Nephron progenitor cell (in vitro differentiated cells): ENCODE measurements around the gene RBBP7.

Experiments used
- DNase-seq: peaks from one replicate; pipeline ENCODE4 v3.0.0; 2021
- H3K27ac Mint-ChIP-seq: 2 replicates; pipeline ENCODE4 v1.8.0; 2021; ENCODE audit warnings: mild to moderate bottlenecking, moderate library complexity, mixed read lengths
- H3K27me3 Mint-ChIP-seq: 2 replicates; pipeline ENCODE4 v1.8.0; 2021; ENCODE audit warnings: mild to moderate bottlenecking, low read depth, mixed read lengths; ENCODE audit not compliant: poor library complexity
- H3K36me3 Mint-ChIP-seq: 2 replicates; pipeline ENCODE4 v1.8.0; 2021; ENCODE audit warnings: low read depth, mixed read lengths
- H3K4me1 Mint-ChIP-seq: 2 replicates; pipeline ENCODE4 v1.8.0; 2021; ENCODE audit warnings: mixed read lengths
- H3K4me3 Mint-ChIP-seq: 2 replicates; pipeline ENCODE4 v1.8.0; 2021; ENCODE audit warnings: mild to moderate bottlenecking, moderate library complexity, mixed read lengths
- H3K9me3 Mint-ChIP-seq: 2 replicates; pipeline ENCODE4 v1.8.0; 2021; ENCODE audit warnings: mild to moderate bottlenecking, moderate library complexity, mixed read lengths
- TF ChIP-seq, protein P1 (sequence below): fragments of 200-600 bp; sonication (generic); IDR thresholded peaks from 2 replicates; pipeline ENCODE4 v1.5.0; 2021; ENCODE audit warnings: antibody characterized with exemption

The RBBP7 gene

DNA sequence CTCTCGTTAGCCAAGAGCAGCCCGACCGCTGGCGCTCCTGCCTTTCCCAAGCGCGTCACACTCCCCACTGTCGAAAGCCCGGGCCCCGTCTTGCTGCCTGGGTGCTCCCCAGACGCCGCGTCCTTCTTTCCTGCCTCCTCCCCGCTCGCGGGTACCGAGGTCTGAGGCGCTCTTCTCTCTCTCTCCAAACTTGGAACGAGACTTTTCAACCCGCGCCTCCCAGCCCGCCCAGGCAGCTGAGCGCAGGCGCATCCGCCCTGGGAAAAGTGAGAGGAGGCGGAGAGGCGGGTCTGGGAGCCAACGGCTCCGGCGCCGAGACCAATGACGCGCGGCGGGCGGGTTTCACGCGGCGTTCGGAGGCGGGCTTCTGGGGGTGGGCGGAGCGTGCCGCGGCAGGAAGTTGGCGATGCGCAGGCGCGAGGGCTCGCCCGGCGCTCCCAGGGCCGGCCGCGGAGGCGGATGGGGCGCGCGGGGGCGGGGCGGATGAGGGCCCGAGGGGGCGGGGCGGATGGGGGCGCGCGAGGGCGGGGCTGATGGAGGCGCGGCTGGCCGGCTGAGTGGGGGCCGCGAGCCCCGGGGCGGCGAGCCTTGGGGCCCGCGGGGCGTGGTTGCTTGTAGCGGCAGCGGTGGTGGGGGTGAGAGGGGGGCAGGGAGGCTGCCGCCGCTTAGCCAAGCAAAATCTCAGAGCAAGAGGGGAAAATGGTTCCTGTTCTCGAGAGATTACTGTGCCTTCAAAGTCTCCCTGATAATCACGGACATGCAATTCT lies at the start of gene RBBP7:
RBBP7 (minus strand) TSS at position 268 of the 767 bp plus-strand sequence. CDS start 309 bp downstream, outside the sequence.
- peaks cover 34% of the 10 kb centered on the region for H3K36me3 Mint-ChIP-seq
- H3K9me3 Mint-ChIP-seq: no peaks in the 10 kb centered on the region
- H3K27me3 Mint-ChIP-seq: no peaks in the 10 kb centered on the region
- H3K4me3 Mint-ChIP-seq: peak within 1 kb of the TSS; percentile 99
- TF ChIP-seq, protein P1, sequence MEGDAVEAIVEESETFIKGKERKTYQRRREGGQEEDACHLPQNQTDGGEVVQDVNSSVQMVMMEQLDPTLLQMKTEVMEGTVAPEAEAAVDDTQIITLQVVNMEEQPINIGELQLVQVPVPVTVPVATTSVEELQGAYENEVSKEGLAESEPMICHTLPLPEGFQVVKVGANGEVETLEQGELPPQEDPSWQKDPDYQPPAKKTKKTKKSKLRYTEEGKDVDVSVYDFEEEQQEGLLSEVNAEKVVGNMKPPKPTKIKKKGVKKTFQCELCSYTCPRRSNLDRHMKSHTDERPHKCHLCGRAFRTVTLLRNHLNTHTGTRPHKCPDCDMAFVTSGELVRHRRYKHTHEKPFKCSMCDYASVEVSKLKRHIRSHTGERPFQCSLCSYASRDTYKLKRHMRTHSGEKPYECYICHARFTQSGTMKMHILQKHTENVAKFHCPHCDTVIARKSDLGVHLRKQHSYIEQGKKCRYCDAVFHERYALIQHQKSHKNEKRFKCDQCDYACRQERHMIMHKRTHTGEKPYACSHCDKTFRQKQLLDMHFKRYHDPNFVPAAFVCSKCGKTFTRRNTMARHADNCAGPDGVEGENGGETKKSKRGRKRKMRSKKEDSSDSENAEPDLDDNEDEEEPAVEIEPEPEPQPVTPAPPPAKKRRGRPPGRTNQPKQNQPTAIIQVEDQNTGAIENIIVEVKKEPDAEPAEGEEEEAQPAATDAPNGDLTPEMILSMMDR: no peak
- H3K27ac Mint-ChIP-seq: peak within 1 kb of the TSS; percentile 100
- peaks cover 64% of the 10 kb centered on the region for H3K4me1 Mint-ChIP-seq
- peak; percentile 99 for DNase-seq

DNA sequence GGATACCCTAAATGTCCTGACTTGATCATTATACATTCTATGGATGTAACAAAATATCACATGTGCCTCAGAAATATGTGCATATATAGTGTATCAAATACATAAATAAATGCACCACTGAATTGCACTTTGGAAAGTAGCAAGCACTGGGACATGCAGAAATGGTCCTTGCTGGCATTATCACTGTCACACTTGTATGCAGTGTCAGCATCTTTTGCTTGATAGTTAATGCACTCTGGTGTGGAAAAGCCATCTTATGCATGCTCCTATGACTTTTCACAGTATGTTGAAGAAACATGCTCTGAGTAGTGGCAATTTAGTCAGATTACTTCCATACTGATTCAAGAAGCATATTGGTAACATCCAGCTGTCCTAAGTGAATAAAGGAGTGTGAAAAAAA lies 48.8 kb upstream of the RBBP7 start:
- TF ChIP-seq, protein P1: no peak
- Mint-ChIP-seq H3K27me3 (peaks cover 6% of the 10 kb centered on the region), H3K4me1 (no peaks in the 10 kb centered on the region), H3K36me3 (no peaks in the 10 kb centered on the region), H3K9me3 (no peaks in the 10 kb centered on the region), H3K4me3 (no peak overlapping the region), H3K27ac (no peak overlapping the region)
- DNase-seq: no peak

DNA sequence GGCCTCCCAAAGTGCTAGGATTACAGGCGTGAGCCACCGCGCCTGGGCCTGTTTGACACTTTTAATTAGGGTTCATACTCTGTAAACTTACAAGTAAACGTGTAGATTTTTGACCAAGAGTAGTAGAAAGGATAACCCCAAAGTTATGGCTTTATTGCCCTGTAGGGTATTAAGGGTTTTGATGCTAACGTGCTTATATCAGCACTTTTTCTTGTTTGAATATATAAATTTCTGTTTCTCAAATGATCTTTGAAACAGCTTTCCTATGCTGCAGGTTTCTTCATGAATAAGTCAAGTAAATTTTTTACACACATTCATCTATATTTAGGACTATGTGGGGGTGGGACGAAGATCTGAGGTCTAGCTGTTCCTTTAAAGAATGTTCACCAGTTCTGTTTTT lies 47.0 kb upstream of the RBBP7 start:
- H3K4me1 Mint-ChIP-seq: no peaks in the 10 kb centered on the region
- H3K27me3 Mint-ChIP-seq: peaks cover 6% of the 10 kb centered on the region
- H3K36me3 Mint-ChIP-seq: no peaks in the 10 kb centered on the region
- TF ChIP-seq, protein P1: no peak
- H3K27ac Mint-ChIP-seq: no peak overlapping the region
- no peaks in the 10 kb centered on the region for H3K9me3 Mint-ChIP-seq
- DNase-seq: no peak
- no peak overlapping the region for H3K4me3 Mint-ChIP-seq

DNA sequence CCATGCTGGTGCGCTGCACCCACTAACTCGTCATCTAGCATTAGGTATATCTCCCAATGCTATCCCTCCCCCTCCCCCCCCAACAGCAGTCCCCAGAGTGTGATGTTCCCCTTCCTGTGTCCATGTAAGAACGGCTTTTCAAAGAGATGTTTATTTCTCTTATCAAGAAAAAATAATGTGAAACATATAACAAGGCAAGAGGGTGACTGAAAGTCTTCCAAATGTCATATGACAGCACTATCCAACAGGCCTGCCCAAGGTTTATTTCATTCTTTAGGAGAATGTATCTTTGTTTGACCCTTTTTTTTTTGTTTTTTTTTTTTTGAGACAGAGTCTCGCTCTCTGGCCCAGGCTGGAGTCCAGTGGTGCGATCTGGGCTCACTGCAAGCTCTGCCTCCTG lies 46.4 kb upstream of the RBBP7 start:
- H3K27ac Mint-ChIP-seq: no peak overlapping the region
- H3K36me3 Mint-ChIP-seq: no peaks in the 10 kb centered on the region
- DNase-seq: no peak
- H3K9me3 Mint-ChIP-seq: no peaks in the 10 kb centered on the region
- TF ChIP-seq, protein P1: no peak
- H3K4me3 Mint-ChIP-seq: no peak overlapping the region
- no peaks in the 10 kb centered on the region for H3K4me1 Mint-ChIP-seq
- peaks cover 6% of the 10 kb centered on the region for H3K27me3 Mint-ChIP-seq

DNA sequence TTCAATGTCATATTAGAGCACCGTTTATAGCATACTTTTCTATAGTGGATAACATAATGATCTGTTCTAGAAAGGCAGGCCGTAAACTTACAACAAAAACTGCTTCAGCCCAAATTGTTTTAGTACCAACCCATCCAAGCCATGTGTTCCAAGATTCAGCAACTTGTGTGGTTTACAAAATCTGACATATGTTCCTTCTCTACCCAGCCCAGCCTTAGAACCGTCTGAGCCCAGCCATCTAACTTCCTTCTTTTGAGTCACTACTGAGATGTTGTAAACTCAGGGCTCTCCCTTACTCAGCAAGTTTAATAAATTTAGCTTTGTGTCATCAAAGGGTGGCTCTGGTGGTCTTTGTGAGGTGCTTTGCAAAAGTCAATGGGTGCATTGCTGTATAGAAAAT lies 43.9 kb upstream of the RBBP7 start:
- Mint-ChIP-seq H3K9me3 (no peaks in the 10 kb centered on the region), H3K27ac (no peak overlapping the region), H3K4me1 (no peaks in the 10 kb centered on the region), H3K36me3 (no peaks in the 10 kb centered on the region), H3K27me3 (peaks cover 3% of the 10 kb centered on the region), H3K4me3 (no peak overlapping the region)
- no peak for DNase-seq
- TF ChIP-seq, protein P1: no peak

DNA sequence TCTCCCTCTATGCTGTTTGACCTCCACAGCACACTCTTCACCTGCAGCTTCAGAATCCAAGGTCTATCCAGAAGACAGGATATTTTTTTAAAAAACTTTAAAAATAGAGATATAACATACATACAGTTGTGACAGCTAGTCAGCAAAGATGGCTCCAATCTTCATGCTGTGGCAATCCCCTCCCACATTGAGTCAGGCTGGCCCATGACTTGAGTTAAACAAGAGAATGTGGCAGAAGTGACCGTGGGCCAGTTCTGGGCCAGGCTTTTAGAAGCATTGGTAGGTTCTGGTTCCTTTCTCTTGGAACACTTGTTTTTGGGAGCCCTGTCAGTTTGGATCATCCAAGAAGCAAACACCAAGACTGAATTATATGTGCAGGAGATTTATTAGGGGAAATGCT lies 40.2 kb upstream of the RBBP7 start:
- H3K27ac Mint-ChIP-seq: no peak overlapping the region
- H3K27me3 Mint-ChIP-seq: peaks cover 7% of the 10 kb centered on the region
- TF ChIP-seq, protein P1: no peak
- no peak for DNase-seq
- H3K4me1 Mint-ChIP-seq: no peaks in the 10 kb centered on the region
- H3K36me3 Mint-ChIP-seq: no peaks in the 10 kb centered on the region
- no peaks in the 10 kb centered on the region for H3K9me3 Mint-ChIP-seq
- H3K4me3 Mint-ChIP-seq: no peak overlapping the region
